ENCODE results near the gene ETS1.

Gene ETS1

GRCh38 chr11:128575174-128575960 lies 12.0 kb downstream of the ETS1 start:
- in situ Hi-C loops (cut with HindIII; ENCODE audit: low sequenced_read_pairs), result loop anchor here (5.0 kb wide), 1 partner anchor 47 kb away; no protein-coding TSS in a partner anchor
- no peak for DNase-seq (ENCODE audit: low read depth)
- H3K4me3 ChIP-seq (ENCODE audit: low read depth, low read length), result no peak overlapping the region
- TF ChIP-seq, protein P1, sequence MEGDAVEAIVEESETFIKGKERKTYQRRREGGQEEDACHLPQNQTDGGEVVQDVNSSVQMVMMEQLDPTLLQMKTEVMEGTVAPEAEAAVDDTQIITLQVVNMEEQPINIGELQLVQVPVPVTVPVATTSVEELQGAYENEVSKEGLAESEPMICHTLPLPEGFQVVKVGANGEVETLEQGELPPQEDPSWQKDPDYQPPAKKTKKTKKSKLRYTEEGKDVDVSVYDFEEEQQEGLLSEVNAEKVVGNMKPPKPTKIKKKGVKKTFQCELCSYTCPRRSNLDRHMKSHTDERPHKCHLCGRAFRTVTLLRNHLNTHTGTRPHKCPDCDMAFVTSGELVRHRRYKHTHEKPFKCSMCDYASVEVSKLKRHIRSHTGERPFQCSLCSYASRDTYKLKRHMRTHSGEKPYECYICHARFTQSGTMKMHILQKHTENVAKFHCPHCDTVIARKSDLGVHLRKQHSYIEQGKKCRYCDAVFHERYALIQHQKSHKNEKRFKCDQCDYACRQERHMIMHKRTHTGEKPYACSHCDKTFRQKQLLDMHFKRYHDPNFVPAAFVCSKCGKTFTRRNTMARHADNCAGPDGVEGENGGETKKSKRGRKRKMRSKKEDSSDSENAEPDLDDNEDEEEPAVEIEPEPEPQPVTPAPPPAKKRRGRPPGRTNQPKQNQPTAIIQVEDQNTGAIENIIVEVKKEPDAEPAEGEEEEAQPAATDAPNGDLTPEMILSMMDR (IDR thresholded peaks at IDR 0.05; ENCODE audit: low read depth, low read length, missing control alignments), result no peak

- no peak overlapping the region for H3K4me3 ChIP-seq (ENCODE audit: low read depth, low read length)
- TF ChIP-seq, protein P1 (IDR thresholded peaks at IDR 0.05; ENCODE audit: low read depth, low read length, missing control alignments), result no peak
- in situ Hi-C loops (cut with HindIII; ENCODE audit: low sequenced_read_pairs), result loop anchor here (5.0 kb wide), 1 partner anchor 48 kb away; no protein-coding TSS in a partner anchor
- DNase-seq (ENCODE audit: low read depth), result no peak
Measured at GRCh38 chr11:128574576-128575011, 12.8 kb downstream of the ETS1 start.

DNA sequence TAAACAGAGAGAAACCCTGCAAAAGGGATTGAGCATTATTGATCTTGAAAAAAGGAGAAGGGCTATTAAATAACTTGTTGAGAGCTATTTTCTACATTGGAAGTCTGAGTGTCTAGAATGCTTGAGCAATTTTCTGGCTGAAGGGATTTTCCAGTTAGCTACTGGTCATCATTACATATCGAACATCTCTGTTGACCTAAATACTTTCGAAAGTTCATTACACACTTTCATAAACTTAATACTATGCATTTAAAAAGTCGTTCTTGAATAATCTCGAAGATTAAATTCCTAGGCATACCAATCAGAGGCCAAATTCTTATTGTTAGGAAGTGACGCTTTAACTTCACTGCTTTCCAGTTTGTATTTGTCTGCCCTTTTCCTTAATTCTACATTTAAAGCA lies 13.7 kb downstream of the ETS1 start:
- DNase-seq (ENCODE audit: low read depth), result no peak
- TF ChIP-seq, protein P1 (IDR thresholded peaks at IDR 0.05; ENCODE audit: low read depth, low read length, missing control alignments), result no peak
- no peak overlapping the region for H3K4me3 ChIP-seq (ENCODE audit: low read depth, low read length)
- in situ Hi-C loops (cut with HindIII; ENCODE audit: low sequenced_read_pairs), result no loop called here

DNA sequence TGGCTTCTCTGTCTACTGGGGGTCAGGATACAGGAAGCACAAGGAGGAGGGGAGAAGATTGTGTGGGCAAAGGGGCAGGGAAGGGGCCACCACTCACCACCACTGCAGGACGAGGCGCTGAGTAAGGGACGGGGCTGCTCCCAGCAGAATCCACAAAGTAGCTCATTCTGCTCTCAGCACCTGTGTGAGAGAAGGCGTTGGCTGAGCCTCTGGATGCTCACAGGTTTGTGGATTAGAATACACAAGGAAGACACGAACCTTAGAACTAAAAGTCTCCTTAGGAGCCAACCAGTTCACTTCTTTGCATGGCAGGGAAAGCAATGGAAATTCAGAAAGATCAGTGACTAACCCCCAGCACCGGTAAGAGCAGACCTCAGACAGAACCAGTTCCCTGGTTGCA lies 14.4 kb downstream of the ETS1 start:
- in situ Hi-C loops (cut with HindIII; ENCODE audit: low sequenced_read_pairs), result no loop called here
- no peak overlapping the region for H3K4me3 ChIP-seq (ENCODE audit: low read depth, low read length)
- TF ChIP-seq, protein P1 (IDR thresholded peaks at IDR 0.05; ENCODE audit: low read depth, low read length, missing control alignments), result no peak
- DNase-seq (ENCODE audit: low read depth), result no peak

DNA sequence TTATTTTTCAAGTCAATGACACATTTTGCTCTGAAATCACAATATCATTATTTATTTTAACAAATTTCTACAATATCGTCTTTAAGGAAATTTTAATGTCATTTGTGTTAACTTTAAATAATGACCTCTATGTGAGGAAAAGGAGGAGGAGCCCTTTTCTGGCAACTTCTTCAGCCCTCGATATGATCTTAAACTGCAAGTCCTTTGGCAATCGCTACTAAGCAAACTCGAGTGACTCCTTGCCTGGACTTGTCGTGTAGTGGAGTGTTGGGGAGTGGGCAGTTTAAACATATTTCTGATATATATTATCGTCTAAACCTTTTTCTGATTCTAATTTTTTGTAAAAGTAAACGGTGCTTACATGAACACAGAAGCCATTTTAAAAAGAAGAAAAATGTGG lies 16.7 kb downstream of the ETS1 start:
- TF ChIP-seq, protein P1 (IDR thresholded peaks at IDR 0.05; ENCODE audit: low read depth, low read length, missing control alignments), result no peak

GRCh38 chr11:128569291-128569690 lies 18.1 kb downstream of the ETS1 start:
- DNase-seq (ENCODE audit: low read depth), result no peak
- no peak overlapping the region for H3K4me3 ChIP-seq (ENCODE audit: low read depth, low read length)
- in situ Hi-C loops (cut with HindIII; ENCODE audit: low sequenced_read_pairs), result no loop called here
- TF ChIP-seq, protein P1 (IDR thresholded peaks at IDR 0.05; ENCODE audit: low read depth, low read length, missing control alignments), result no peak

More for the DNA sequence above, 16.7 kb downstream of the ETS1 start:
- in situ Hi-C loops (cut with HindIII; ENCODE audit: low sequenced_read_pairs), result no loop called here
- no peak overlapping the region for H3K4me3 ChIP-seq (ENCODE audit: low read depth, low read length)
- DNase-seq (ENCODE audit: low read depth), result no peak
